Measurements from ENCODE around the gene KIF21B. TPM values are rescaled to one million over a fixed set of nuclear protein-coding genes. Genes with fewer than 3 reads are reported as not detected.

Gene KIF21B
- total and polyA plus RNA-seq, 9 of the 15 experiments (the other 6 are each of a cell fraction or from before 2014, with no cell fraction given) = 0.46 to 13.4 (median 5.9) TPM

DNA sequence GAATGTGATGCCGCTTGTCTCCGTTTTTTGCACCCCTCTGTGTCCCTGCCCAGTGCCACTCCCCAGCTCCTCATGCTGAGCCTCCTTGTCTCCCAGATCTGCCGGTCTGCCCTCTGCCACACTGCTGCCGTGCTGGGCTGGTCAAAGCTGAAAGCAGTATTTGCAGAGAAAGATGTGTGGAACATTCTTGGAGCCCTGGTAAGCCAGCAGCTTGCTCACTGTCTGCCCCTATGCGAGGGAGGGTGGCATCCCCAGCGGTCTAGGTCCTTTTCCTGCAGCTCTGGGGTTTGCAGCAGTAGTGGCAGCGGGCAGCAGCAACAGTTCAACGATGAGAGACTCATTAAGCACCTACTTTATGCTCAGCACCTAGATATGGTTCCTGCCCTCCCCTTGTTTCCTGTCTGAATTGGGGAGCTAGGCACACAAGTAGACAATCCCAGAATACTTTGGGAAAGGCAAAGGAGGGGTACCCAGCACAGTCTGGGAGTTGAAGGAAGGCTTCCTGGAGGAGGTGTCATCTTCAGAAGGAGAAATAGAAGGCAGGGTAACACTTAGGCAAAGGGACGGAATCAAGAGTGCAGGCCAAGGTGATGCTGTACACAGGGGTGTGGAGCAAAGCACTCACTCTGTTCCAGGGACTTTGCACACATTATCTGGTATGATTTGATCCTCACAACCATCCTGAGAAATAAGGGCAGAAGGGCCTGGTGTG is 63.1 kb downstream of the KIF21B start:
- H3K4me3 ChIP-seq = no peak overlapping the region
- peaks cover 16% of the 10 kb centered on the region; the same call in 1 of the 2 replicates for H4K20me1 ChIP-seq (replicated peaks; ENCODE audit: control insufficient read depth, insufficient read depth, low read length)
- H2AFZ ChIP-seq (ENCODE audit: low read depth, low read length) = no peak overlapping the region
- H3K4me1 ChIP-seq (replicated peaks in 1 of 2; ENCODE audit: control insufficient read depth in 2 of 2, insufficient read depth in 2 of 2, low read length in 2 of 2) = no peaks in the 10 kb centered on the region
- no peaks in the 10 kb centered on the region for H3K36me3 ChIP-seq (ENCODE audit: control insufficient read depth, insufficient read depth, low read length)
- H3K9ac ChIP-seq (ENCODE audit: insufficient read depth in 1 of 2, low read depth in 2 of 2, low read length in 2 of 2) = no peak overlapping the region
- ChIA-PET CTCF (ENCODE audit: low intra/inter-chr PET ratio) (no interaction called here), POLR2A (interaction anchor here (0.7 kb wide), 1 partner anchor 8 kb away, joined by 3 read pairs; no protein-coding TSS in a partner anchor)
- no peak for ATAC-seq
- no peak for FAIRE-seq
- intact Hi-C loops (cut with micrococcal nuclease) = no loop called here
- 0% methylated on average over 9 of the region's 9 CpGs for WGBS (ENCODE audit: insufficient coverage, low coverage, missing lambda C conversion rate)
- TF ChIP-seq PCBP1 (IDR thresholded peaks at IDR 0.05; ENCODE audit: low read depth, low read length, poor library complexity, severe bottlenecking) (no peak), U2AF1 (optimal IDR thresholded peaks at IDR 0.05; ENCODE audit: low read depth, low read length) (no peak), RFX5 (IDR thresholded peaks at IDR 0.05; ENCODE audit: low read depth, low read length) (no peak), ZBTB17 (CRISPR knock-in tag; IDR thresholded peaks at IDR 0.05) (no peak), OTX1 (CRISPR knock-in tag; IDR thresholded peaks at IDR 0.05) (no peak), ZFP36 (IDR thresholded peaks at IDR 0.05; ENCODE audit: low read depth, low read length, partially characterized antibody) (peak; percentile 85)
- H3K9me3 ChIP-seq (replicated peaks; ENCODE audit: control insufficient read depth, insufficient read depth, low read depth, low read length) = no peaks in the 10 kb centered on the region
- in situ Hi-C loops (cut with MboI) = no loop called here
- DNase-seq (ENCODE audit: extremely low read depth in 1 of 4, low spot score in 3 of 4) = no peak
- no peak overlapping the region for H3K27ac ChIP-seq (ENCODE audit: extremely low read depth, low read depth, low read length)
- no peaks in the 10 kb centered on the region for H3K9me1 ChIP-seq (ENCODE audit: control insufficient read depth, insufficient read depth, low read length)
- H3K79me2 ChIP-seq (ENCODE audit: control insufficient read depth, insufficient read depth, low read length) = no peaks in the 10 kb centered on the region
- H3K27me3 ChIP-seq (ENCODE audit: control insufficient read depth in 2 of 2, insufficient read depth in 2 of 2, low read length in 2 of 2) = peaks cover 57 to 81% of the 10 kb centered on the region in 2 experiments
- no TSS peak for BruUV-seq (replicated peaks)
- H3K4me2 ChIP-seq (ENCODE audit: insufficient read depth, low read length) = no peak overlapping the region
